Measurements from ENCODE around the gene MRPL30.
"Not testable (repeated sequence)": the region's sequence is repeated elsewhere in the genome, so short reads cannot be mapped to it uniquely, and the experiment has no call there.

Gene MRPL30

GRCh38 chr2:99180755-99181623 is at the start of gene MRPL30, which contains the start of gene MITD1:
Gene MRPL30 (plus strand): TSS chr2:99181184. CDS start chr2:99186204, 5,020 bp downstream.
Gene MITD1 (minus strand): TSS chr2:99181058. CDS start chr2:99180981, 77 bp downstream.
- DNase-seq (ENCODE audit: low read depth in 3 of 3), result peak; percentile 77 to 84 (median 82)

DNA sequence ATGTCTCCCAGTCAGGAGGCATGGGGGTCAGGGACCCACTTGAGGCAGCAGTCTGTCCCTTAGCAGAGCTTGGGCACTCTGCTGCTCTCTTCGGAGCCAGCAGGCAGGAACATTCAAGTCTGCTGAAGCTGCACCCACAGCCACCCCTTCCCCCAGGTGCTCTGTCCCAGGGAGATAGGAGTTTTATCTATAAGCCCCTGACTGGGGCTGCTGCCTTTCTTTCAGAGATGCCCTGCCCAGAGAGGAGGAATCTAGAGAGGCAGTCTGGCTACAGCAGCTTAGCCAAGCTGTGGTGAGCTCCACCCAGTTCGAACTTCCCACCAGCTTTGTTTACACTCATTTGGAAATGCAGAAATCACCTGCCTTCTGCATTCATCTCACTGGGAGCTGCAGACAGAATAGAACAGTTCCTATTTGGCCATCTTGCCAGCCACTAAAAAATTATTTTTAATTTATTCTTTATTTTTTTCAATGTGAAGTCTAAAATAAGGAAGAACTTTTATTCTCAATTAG is 45.9 kb upstream of the MRPL30 start:
- DNase-seq (ENCODE audit: low read depth in 3 of 3), result not testable (repeated sequence)

DNA sequence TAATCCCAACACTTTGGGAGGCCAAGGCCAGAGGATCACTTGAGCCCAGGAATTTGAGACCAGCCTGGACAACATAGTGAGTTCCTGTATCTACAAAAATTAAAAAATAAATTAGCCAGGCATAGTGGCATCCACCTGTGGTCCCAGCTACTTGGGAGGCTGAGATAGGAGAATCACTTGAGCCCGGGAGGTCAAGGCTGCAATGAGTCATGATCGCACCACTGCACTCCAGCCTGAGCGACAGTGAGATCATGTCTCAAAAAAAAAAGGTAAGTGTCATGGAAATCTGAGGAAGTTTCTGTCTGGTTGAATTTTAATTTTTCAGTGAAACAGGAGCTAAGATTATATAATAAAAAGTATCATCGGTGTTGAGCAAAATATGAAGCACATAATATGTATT is 42.0 kb upstream of the MRPL30 start:
- DNase-seq (ENCODE audit: low read depth in 3 of 3), result no peak

DNA sequence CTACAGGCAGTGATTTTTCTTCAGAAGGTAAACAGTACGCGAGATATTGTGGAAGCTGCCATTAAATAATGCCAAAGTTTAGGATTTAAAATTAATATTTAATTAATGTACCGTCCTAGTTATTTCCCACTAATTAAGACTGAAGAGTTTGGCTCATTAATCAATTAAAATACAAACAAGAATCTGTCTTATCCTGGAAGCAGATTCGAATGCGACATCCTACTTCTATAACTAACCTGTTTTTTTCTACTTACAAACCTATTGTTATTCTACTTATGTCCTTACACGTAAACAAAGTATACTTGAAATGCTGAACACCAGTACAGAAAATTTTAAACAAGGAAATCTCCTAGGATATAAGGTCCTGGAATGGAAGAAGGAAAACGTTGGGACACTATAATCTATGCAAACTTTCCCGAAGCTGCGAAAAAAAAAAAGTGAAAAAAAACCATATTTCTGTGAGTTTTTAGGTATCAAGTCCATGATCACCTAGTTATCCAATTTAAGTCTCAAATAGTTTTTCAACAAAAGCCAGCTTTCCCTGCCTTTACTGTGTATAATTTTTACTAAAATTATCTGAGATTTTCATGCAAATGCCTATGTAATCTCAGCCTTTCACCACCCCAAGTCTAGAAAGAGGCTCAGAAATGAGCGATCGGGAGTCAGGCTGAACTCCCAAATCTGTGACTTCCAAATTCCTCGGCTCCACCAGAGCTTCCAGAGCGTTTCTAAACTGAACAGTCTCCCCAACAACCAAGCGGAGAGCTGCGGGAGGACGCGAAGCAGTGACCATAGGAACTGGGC is 40.7 kb upstream of the MRPL30 start:
- no peak for DNase-seq (ENCODE audit: low read depth in 3 of 3)

DNA sequence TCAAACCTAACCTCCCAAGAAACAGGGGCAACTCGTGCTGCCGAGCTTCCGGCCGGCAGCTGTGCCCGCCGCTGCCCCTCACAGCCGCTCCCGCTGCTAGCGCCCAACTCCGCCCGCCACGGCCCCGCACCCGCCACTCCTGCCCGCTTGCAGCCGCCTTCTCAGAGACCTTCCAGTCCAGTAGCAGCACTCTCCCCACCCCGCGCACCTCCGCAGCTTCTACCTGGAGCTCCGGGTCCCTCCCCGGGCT is 40.2 kb upstream of the MRPL30 start:
- no peak for DNase-seq (ENCODE audit: low read depth in 3 of 3)

GRCh38 chr2:99141110-99142108 is 39.6 kb upstream of the MRPL30 start, which contains the start of gene C2orf15:
Gene C2orf15 (plus strand): TSS chr2:99141707. CDS start chr2:99150559, 8,852 bp downstream.
- peak; percentile 91 to 97 (median 92) for DNase-seq (ENCODE audit: low read depth in 3 of 3)

GRCh38 chr2:99150706-99151105 is 30.3 kb upstream of the MRPL30 start:
- no peak for DNase-seq (ENCODE audit: low read depth in 3 of 3)

- no peak for DNase-seq (ENCODE audit: low read depth in 3 of 3)
These were observed 28.6 kb upstream of the MRPL30 start for GRCh38 chr2:99152199-99152895.

- no peak for DNase-seq (ENCODE audit: low read depth in 3 of 3)
These were observed 26.9 kb upstream of the MRPL30 start for GRCh38 chr2:99153921-99154604.

- peak; percentile 86 to 93 (median 88) for DNase-seq (ENCODE audit: low read depth in 3 of 3)
These were observed 26.1 kb upstream of the MRPL30 start, which contains the start of the genes LIPT1 and TSGA10 for GRCh38 chr2:99154643-99155536. Gene LIPT1 (plus strand): TSS chr2:99154967. CDS start chr2:99161958, 6,991 bp downstream. Gene TSGA10 (minus strand): TSS chr2:99154942. CDS start chr2:99109439, 45,503 bp downstream.

GRCh38 chr2:99156891-99157290 is 24.1 kb upstream of the MRPL30 start:
- no peak for DNase-seq (ENCODE audit: low read depth in 3 of 3)

GRCh38 chr2:99158599-99158998 is 22.4 kb upstream of the MRPL30 start:
- no peak for DNase-seq (ENCODE audit: low read depth in 3 of 3)

DNA sequence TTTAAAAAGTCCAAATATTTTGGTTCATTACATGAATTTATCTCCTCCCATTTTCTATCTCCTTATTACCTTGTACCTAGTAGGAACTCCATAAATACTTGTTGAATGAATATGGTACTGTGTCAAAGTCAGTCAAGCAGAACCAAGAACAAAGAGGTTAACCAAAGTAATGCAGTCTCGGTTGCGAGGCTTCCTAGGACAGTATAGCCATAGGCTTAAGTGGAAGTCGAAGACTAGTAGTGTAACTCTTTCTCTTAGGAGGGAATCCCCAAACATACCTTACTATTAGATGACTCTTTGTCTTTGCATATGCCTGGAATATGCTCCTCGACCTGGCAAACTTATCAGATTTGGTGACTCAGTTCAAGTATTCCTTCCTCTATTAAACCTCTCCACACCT is 21.4 kb upstream of the MRPL30 start:
- no peak for DNase-seq (ENCODE audit: low read depth in 3 of 3)

- DNase-seq (ENCODE audit: low read depth in 3 of 3), result no peak
These were observed 14.8 kb upstream of the MRPL30 start for GRCh38 chr2:99166218-99166617.

- no peak for DNase-seq (ENCODE audit: low read depth in 3 of 3)
These were observed 11.4 kb upstream of the MRPL30 start for GRCh38 chr2:99169534-99169933.

DNA sequence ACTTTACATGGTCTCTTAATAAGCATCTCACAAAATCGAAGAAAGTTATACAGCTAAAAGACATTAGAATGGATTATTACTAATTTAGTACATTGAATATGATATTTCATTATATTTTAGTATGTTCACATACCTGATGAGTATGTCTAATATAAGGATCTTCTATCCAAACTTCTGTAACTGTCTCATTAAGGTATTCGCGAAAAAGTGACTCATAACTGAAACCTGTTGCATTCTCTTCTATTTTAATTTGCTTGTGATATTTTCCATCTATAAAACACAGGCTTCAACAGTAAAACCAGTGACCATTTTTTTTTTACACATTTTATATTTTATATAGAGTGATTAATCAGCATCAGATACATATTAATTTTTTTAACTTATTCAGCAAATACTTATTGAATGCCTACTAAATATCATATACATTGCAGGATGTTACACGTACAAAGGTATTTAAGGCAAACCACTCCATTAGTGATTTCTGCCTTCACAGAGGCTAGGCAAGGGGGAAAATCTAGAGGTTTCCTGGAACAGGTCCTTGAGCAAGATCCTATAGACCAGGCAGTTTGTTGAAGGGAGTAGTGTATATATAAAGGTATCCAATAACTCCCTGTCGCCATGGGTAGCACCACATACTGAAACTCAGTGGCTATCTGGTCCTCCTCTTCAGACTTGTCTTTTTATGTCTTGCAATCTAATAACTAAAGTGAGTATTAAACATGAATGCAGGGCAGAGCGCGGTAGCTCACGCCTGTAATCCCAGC is 9.4 kb upstream of the MRPL30 start:
- no peak for DNase-seq (ENCODE audit: low read depth in 3 of 3)

DNA sequence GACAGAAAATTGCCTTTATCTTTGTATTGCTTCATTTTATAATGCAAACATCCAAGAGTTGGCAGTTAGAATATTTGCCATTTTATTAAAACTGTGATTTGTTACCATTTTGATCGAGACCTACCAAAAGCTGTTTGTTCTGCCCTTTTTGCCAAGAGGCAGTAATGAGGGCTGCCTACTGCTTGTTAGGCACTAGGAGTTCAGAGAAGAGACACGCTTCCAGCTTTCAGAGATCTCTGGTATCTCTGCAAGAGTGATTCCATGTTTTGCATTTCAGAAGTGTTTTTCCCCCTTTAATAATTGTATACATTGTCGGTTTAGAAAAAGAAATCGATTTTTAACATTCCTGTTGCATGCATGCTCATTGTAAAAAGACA is 628 bp downstream of the MRPL30 start:
- no peak for DNase-seq (ENCODE audit: low read depth in 3 of 3)

DNA sequence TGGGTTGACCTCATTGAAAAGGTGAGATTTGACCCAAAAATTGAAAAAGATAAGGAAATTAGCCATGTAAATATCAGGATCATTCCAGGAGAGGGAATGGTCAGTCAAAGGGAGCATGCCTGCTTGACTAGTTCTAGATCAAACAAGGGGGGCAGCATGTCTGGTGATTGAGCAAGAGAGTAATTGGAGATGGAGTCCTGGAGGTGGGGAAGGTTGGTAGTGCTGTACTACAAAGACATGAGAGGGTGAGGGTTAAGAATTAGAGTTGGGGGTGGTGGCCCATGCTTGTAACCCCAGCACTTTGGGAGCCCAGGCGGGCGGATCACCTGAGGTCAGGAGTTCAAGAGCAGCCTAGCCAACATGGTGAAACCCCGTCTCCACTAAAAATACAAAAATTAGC is 2.0 kb downstream of the MRPL30 start:
- no peak for DNase-seq (ENCODE audit: low read depth in 3 of 3)

Data from stimulated activated CD4-positive, alpha-beta T cell treated with anti-CD3 and anti-CD28 coated beads, TNF-alpha, amount 100 ng/mL, for 24 hours (primary cell).